ENCODE results near the gene SHKBP1.
"Not testable (repeated sequence)": the region's sequence is repeated elsewhere in the genome, so short reads cannot be mapped to it uniquely, and the experiment has no call there.

The SHKBP1 gene

GRCh38 chr19:40616178-40616577 lies 39.5 kb downstream of the SHKBP1 start:
- DNase-seq: no peak

GRCh38 chr19:40616941-40617340 lies 40.3 kb downstream of the SHKBP1 start:
- no peak for DNase-seq

DNA sequence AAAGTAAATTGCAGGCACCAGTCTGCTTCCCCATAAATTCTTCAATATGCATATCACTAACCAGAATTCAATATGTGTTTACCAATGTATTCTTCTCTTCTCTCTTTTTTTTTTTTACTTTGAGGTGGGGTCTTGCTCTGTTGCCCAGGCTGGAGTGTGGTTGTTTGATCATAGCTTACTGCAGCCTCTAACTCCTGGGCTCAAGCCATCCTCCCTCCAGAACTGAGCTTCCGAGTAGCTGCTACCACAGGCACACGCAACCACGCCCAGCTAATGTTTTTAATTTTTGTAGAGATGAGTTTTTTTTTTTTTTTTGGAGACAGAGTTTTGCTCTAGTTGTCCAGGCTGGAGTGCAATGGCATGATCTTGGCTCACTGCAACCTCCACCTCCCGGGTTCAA lies 41.3 kb downstream of the SHKBP1 start:
- no peak for DNase-seq

DNA sequence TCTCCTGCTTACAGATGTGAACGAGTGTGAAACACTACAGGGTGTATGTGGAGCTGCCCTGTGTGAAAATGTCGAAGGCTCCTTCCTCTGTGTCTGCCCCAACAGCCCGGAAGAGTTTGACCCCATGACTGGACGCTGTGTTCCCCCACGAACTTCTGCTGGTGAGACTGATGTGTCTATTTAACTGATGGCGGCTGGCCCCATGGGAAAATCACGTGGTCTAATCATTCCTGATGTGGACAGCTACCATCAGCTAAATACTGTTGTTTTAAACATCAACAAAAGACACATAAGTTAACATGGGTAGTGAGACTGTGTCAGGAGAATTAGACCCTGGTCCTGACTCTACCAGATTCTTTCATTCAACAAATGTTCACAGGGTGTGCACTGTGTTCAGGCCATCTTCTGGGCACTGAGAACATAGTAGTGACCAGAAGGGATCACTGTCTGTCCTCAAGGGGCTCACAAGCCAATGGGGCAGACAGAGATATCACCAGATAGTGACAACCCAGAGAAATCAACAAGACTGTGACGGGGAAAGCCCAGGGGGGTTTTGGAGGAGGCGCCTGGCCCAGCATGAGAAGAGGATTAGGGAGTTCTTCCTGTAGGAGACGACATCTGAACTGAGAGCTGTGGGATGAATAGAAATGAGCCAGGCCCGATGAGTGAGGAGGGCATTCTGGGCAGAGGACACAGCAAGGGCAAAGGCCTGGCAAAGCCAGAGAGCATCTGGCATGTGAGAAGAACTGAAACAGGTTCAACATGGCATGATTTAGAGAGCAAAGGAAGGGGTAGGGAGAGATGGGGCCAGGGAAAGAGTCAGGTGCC lies 42.9 kb downstream of the SHKBP1 start:
- DNase-seq: no peak

GRCh38 chr19:40620161-40620485 lies 43.5 kb downstream of the SHKBP1 start:
- no peak for DNase-seq

- DNase-seq: no peak
These were observed 44.6 kb downstream of the SHKBP1 start for GRCh38 chr19:40621283-40621682.

GRCh38 chr19:40621966-40622772 lies 45.5 kb downstream of the SHKBP1 start:
- DNase-seq: no peak

GRCh38 chr19:40622773-40623075 lies 46.1 kb downstream of the SHKBP1 start:
- no peak for DNase-seq

DNA sequence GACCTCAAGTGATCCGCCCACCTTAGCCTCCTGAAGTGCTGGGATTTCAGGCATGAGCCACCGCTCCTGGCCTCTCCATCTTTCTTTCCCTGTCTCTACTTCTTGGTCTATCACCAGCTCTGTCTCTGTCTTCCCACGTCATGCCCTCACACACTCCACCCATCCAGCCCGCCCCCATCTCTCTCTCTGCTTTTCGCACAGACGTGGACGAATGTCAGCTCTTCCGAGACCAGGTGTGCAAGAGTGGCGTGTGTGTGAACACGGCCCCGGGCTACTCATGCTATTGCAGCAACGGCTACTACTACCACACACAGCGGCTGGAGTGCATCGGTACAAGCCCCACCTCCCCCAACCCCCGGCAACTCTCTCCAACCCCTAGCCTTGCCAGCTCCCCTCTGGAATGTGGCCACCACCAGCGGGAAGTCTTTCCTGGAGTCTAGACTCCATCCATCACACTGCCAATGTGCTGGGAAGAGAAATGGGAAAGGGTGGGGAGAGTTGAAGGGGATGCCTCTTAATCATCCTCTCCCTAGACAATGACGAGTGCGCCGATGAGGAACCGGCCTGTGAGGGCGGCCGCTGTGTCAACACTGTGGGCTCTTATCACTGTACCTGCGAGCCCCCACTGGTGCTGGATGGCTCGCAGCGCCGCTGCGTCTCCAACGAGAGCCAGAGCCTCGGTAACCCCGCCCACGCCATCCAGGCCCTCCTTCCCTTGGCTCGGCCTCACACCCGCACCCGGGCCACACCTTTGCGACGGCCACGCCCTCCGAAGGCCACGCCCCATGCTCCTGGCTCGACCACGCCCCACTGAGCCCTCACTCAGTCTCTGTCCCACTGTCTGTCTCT lies 47.0 kb downstream of the SHKBP1 start:
- DNase-seq: peak; percentile 96

GRCh38 chr19:40624369-40625153 lies 47.9 kb downstream of the SHKBP1 start:
- not testable (repeated sequence) for DNase-seq

- DNase-seq: no peak
These were observed 48.9 kb downstream of the SHKBP1 start for GRCh38 chr19:40625406-40626120.

- no peak for DNase-seq
These were observed 50.2 kb downstream of the SHKBP1 start for GRCh38 chr19:40626918-40627317.

DNA sequence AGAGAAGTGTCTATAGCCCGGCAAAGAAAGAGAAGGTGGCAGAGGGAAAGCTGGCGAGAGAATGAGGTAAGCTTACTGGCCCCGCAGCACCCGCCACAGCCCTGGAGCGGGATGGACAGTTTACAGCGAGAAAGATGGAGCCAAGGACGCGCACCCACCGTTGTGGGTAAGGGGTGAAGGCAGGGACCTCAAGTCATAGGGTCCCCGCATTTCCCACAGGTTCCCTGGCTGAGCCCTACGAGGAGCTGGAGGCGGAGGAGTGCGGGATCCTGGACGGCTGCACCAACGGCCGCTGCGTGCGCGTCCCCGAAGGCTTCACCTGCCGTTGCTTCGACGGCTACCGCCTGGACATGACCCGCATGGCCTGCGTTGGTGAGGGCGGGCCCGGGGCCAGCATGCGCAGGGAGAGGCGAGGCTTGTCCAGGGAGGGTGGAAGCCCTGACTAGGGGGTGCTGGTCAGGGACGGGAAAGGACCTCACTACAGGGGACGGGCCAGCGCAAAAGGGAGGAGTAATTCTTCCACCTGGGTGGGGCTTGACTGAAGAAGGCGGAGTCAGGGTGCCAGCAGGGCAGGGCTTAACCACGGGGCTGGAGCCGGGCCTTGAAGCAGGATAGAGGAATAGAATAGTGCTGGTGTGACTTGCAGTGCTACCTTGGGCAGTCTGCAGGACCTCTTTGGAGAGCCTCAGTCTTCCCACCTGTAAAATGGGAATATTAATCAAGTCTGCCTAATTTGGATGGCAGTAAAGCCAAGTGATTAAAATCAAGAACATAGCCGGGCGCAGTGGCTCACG lies 51.0 kb downstream of the SHKBP1 start:
- no peak for DNase-seq

- no peak for DNase-seq
These were observed 52.7 kb downstream of the SHKBP1 start for GRCh38 chr19:40629346-40629745.

DNA sequence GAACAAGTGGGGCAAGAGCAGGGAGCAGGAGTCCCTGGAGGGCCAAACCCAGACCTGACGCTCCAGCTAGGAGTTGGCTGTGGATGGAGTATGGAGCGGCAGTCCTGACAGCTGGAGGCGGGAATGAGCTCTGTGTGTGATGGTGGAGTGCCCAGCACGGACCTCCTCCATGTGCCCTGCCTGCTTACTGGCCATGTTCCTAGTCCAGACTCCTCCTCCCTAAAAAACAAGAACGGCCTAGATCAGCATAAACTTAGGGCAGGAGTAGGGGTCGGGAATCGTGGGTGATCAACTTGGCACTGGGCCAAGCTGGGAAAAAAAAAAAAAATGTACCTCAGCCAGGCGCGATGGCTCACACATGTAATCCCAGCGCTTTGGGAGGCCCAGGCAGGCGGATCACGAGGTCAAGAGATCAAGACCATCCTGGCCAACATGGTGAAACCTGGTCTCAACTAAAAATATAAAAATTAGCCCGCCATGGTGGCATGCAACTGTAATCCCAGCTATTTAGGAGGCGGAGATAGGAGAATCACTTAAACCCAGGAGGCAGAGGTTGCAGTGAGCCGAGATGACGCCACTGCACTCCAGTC lies 54.0 kb downstream of the SHKBP1 start:
- no peak for DNase-seq

DNA sequence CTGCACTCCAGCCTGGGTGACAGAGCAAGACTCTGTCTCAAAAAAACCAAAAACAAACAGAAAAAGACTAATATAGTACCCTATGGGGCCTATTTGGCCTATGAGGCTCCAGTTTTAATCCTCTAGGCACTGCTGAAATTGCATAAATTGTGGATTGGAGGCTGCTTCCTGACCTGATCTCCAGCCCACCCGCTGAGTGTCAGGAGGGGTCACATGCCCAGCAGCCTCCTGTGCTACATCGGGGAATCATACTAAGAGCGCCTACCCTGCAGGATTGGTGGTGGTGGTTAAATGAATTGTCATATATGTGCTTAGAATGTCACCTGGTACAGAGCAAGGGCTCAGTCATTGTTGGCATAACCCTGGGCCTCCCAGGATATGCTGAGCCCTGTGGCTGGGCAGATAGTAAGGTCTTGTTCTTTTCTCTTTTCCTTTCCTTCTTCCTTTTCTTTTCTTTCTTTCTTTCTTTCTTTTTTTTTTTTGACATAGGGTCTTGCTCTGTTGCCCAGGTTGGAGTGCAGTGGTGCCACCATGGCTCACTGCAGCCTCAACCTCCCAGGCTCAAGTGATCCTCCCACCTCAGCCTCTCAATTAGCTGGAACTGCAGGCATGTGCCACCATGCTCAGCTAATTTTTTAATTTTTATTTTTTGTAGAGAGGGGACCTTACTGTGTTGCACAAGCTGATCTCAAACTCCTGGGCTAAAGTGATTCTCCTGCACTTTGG lies 55.8 kb downstream of the SHKBP1 start:
- DNase-seq: no peak

DNA sequence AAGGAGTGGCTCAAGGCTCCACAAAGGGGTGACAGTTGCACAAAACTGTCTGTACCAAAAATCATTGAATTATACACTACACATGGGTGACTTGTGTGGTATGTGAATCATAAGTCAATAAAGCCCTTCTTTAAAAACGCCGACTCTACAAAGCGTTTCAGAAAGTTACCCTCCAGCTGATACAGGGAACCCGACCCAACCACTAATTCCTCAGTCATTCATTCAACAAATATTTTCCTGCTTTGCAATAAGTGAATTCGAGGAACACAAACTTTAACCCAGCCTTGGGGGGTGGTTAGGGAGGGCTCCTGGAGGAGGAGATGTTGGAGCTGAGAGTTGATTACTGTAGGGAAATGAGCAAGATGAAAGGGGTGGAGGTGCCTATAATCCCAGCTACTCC lies 56.5 kb downstream of the SHKBP1 start:
- no peak for DNase-seq

- DNase-seq: no peak
These were observed 61.7 kb downstream of the SHKBP1 start for GRCh38 chr19:40638327-40638726.

GRCh38 chr19:40639638-40639982 lies 62.9 kb downstream of the SHKBP1 start:
- DNase-seq: no peak

GRCh38 chr19:40640744-40641143 lies 64.1 kb downstream of the SHKBP1 start:
- no peak for DNase-seq
